PC-3 (cell line): ENCODE measurements around the gene FZD10. TPM values are rescaled to one million over a fixed set of nuclear protein-coding genes. Genes with fewer than 3 reads are reported as not detected.

ENCODE experiments used
- ATAC-seq: fragments of 200-7000 bp; cut with Tn5 transposase; 2 replicates; pipeline ENCODE4 v1.9.1; 2020; ENCODE audit warnings: mild to moderate bottlenecking, moderate library complexity
- BruUV-seq: library from RNA; stranded (reverse); fragments of 400-500 nt; replicated peaks from 2 replicates; lab custom pipeline; 2021; lab: Mats Ljungman, UMichigan
- CTCF ChIA-PET: fragments of 300-600 bp; sonication (Branson Sonifier 250); formaldehyde crosslinking; loops from one replicate; lab custom pipeline; 2022; ENCODE audit warnings: antibody characterized with exemption; lab: Charles Lee
- POLR2A ChIA-PET: fragments of 300-600 bp; sonication (Branson Sonifier 250); formaldehyde crosslinking; loops from one replicate; lab custom pipeline; 2022; ENCODE audit warnings: antibody characterized with exemption; ENCODE audit not compliant: unreplicated experiment; lab: Charles Lee
- DNase-seq: peaks from one replicate; pipeline ENCODE4 v3.0.0-alpha.2; 2015
- H2AFZ ChIP-seq: fragments of 300-600 bp; sonication (generic); 2 replicates; pipeline ENCODE4 v1.6.0; 2016; ENCODE audit warnings: antibody characterized with exemption, low read length
- H3F3A ChIP-seq: fragments of 300-600 bp; sonication (generic); one replicate; pipeline ENCODE4 v1.6.0; 2017; ENCODE audit warnings: antibody characterized with exemption, low read length, control low read depth, mild to moderate bottlenecking; ENCODE audit not compliant: unreplicated experiment
- H3K27ac ChIP-seq: fragments of 300-600 bp; sonication (generic); 2 replicates; pipeline ENCODE4 v1.5.1; 2016; ENCODE audit warnings: mild to moderate bottlenecking, low read length
- H3K27me3 ChIP-seq: fragments of 300-600 bp; sonication (generic); 2 replicates; pipeline ENCODE4 v1.6.1; 2016; ENCODE audit warnings: low read length, mixed read lengths
- H3K36me3 ChIP-seq: fragments of 300-600 bp; sonication (generic); 2 replicates; pipeline ENCODE4 v1.6.1; 2016; ENCODE audit warnings: low read depth, mixed run types, low read length, mixed read lengths
- H3K4me1 ChIP-seq: fragments of 300-600 bp; sonication (generic); 2 replicates; pipeline ENCODE4 v1.5.1; 2016; ENCODE audit warnings: low read length; ENCODE audit not compliant: insufficient read depth
- H3K4me2 ChIP-seq: fragments of 300-600 bp; sonication (generic); 2 replicates; pipeline ENCODE4 v1.6.0; 2016; ENCODE audit warnings: low read length
- H3K4me3 ChIP-seq: fragments of 300-600 bp; sonication (generic); 2 replicates; pipeline ENCODE4 v1.5.1; 2016; ENCODE audit warnings: mild to moderate bottlenecking, low read length, mixed read lengths
- H3K79me2 ChIP-seq: fragments of 300-600 bp; sonication (generic); 2 replicates; pipeline ENCODE4 v1.6.1; 2017; ENCODE audit warnings: low read length, mixed read lengths
- H3K9ac ChIP-seq: fragments of 300-600 bp; sonication (generic); 2 replicates; pipeline ENCODE4 v1.6.0; 2016; ENCODE audit warnings: mild to moderate bottlenecking, low read length
- H3K9me2 ChIP-seq: fragments of 300-600 bp; sonication (generic); replicated peaks from 2 replicates; pipeline ENCODE4 v1.6.1; 2016; ENCODE audit warnings: mixed run types, low read length, mixed read lengths
- H3K9me3 ChIP-seq: fragments of 300-600 bp; sonication (generic); 2 replicates; pipeline ENCODE4 v1.6.1; 2016; ENCODE audit warnings: low read length, mixed read lengths
- H4K20me1 ChIP-seq: fragments of 300-600 bp; sonication (generic); 2 replicates; pipeline ENCODE4 v1.6.1; 2016; ENCODE audit warnings: low read length, mixed read lengths
- EZH2 ChIP-seq: fragments of 300-600 bp; sonication (generic); IDR thresholded peaks from one replicate; pipeline ENCODE4 v1.6.1; 2017; ENCODE audit warnings: antibody characterized with exemption, mild to moderate bottlenecking, low read length; ENCODE audit not compliant: unreplicated experiment
- EZH2phosphoT487 ChIP-seq: fragments of 300-600 bp; sonication (generic); IDR thresholded peaks from 2 replicates; pipeline ENCODE4 v1.6.1; 2018; ENCODE audit warnings: mild to moderate bottlenecking, antibody characterized with exemption, low read length, borderline replicate concordance
- intact Hi-C: fragments of 100-400 bp; cut with micrococcal nuclease; formaldehyde crosslinking; loops from 2 replicates; pipeline ENCODE4 v1.9.0; 2023
- total RNA-seq: library from RNA; depleted of rRNA; stranded (reverse); fragments of >200 nt; gene quantifications from 2 replicates; pipeline ENCODE4 v1.2.3, GENCODE V29; 2014
- TF ChIP-seq, protein P1 (sequence below): fragments of 300-600 bp; sonication (generic); conservative IDR thresholded peaks from 2 replicates; pipeline ENCODE4 v1.5.1; 2017; ENCODE audit warnings: antibody characterized with exemption, low read depth, mild to moderate bottlenecking, low read length

Gene FZD10
- total RNA-seq, 1 experiment from 2014 or later = not detected

DNA sequence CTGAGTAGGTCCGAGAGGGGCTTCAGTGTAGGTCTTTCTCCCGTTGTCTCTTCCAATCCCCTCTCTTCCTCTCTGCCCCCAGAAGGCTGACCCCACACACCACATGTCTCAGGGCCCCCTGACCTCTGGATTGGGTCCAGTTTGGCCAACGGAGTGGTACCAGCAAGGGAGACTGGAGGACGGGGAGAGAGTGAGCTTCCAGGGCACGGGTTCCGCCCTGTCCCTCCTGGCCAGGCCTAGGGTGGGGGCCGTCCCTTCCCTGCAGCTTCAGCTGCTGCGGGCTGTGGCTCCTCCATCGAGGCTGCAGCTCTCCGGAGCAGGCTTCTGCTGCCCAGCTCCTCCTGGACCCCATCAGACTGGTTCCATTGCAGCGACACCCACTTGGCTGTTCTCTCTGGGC is 17.4 kb downstream of the FZD10 start:
- Histone ChIP-seq H2AFZ (no peak overlapping the region), H3K4me3 (no peak overlapping the region), H3K27ac (no peak overlapping the region), H3K27me3 (peaks cover 5% of the 10 kb centered on the region; the same call in 1 of the 2 replicates), H3K4me2 (no peak overlapping the region), H3F3A (no peaks in the 10 kb centered on the region), H3K36me3 (no peaks in the 10 kb centered on the region), H3K9me3 (0 out of 2 replicates have a peak, but pooled peaks cover 5% of the 10 kb centered on the region), H3K9me2 (no peaks in the 10 kb centered on the region), H4K20me1 (no peaks in the 10 kb centered on the region), H3K79me2 (no peaks in the 10 kb centered on the region), H3K4me1 (no peaks in the 10 kb centered on the region), H3K9ac (no peak overlapping the region)
- intact Hi-C loops = no loop called here
- no peak for ATAC-seq
- ChIA-PET POLR2A (no interaction called here), CTCF (no interaction called here)
- TF ChIP-seq EZH2phosphoT487 (no peak), EZH2 (no peak)
- TF ChIP-seq, protein P1, sequence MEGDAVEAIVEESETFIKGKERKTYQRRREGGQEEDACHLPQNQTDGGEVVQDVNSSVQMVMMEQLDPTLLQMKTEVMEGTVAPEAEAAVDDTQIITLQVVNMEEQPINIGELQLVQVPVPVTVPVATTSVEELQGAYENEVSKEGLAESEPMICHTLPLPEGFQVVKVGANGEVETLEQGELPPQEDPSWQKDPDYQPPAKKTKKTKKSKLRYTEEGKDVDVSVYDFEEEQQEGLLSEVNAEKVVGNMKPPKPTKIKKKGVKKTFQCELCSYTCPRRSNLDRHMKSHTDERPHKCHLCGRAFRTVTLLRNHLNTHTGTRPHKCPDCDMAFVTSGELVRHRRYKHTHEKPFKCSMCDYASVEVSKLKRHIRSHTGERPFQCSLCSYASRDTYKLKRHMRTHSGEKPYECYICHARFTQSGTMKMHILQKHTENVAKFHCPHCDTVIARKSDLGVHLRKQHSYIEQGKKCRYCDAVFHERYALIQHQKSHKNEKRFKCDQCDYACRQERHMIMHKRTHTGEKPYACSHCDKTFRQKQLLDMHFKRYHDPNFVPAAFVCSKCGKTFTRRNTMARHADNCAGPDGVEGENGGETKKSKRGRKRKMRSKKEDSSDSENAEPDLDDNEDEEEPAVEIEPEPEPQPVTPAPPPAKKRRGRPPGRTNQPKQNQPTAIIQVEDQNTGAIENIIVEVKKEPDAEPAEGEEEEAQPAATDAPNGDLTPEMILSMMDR = no peak
- no TSS peak for BruUV-seq
- no peak for DNase-seq

DNA sequence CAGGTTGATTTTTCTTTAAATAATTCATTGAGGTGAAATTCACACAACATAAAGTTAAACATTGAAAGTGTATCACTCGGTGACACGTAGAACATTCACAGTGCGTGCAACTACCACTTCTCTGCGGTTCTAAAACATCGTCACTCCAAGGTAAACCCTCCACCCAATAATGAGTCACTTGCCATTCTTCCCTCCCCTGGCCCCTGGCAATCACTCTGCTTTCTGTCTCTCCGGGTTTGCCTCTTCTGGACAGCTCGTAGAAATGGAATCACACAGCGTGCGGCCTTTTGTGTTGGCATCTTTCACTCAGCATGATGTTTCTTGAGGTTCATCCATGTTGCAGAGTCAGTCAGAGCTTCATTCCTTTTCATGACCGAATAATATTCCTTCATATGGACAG is 18.9 kb downstream of the FZD10 start:
- no peaks in the 10 kb centered on the region for H4K20me1 ChIP-seq

More for the DNA sequence above, 18.9 kb downstream of the FZD10 start:
- TF ChIP-seq, protein P1 = no peak
- no peak for TF ChIP-seq EZH2
- TF ChIP-seq EZH2phosphoT487 = no peak
- Histone ChIP-seq H3K4me3 (no peak overlapping the region), H3K27ac (no peak overlapping the region), H3K36me3 (no peaks in the 10 kb centered on the region), H3K4me2 (no peak overlapping the region), H3F3A (no peaks in the 10 kb centered on the region), H3K9me3 (0 out of 2 replicates have a peak, but pooled peaks cover 5% of the 10 kb centered on the region), H3K9ac (no peak overlapping the region), H3K79me2 (no peaks in the 10 kb centered on the region), H3K9me2 (no peaks in the 10 kb centered on the region), H2AFZ (no peak overlapping the region), H3K4me1 (no peaks in the 10 kb centered on the region), H3K27me3 (peaks cover 18% of the 10 kb centered on the region; the same call in 1 of the 2 replicates)
- POLR2A ChIA-PET = no interaction called here
- DNase-seq (no peak), ATAC-seq (no peak)
- intact Hi-C loops = no loop called here
- CTCF ChIA-PET = no interaction called here
- BruUV-seq = no TSS peak
